Choroid plexus epithelial cell (primary cell): ENCODE results near the gene CEP72.

Experiments
- DNase-seq: peaks from one replicate; pipeline ENCODE4 v3.0.0-alpha.2; 2010; ENCODE audit warnings: low read depth
- H3K4me3 ChIP-seq: 2 replicates; pipeline ENCODE4 v1.5.1; 2011; ENCODE audit warnings: low read depth, mild to moderate bottlenecking, control low read depth, low read length, moderate library complexity
- CTCF ChIP-seq: conservative IDR thresholded peaks from 2 replicates; pipeline ENCODE4 v1.5.1; 2011; ENCODE audit warnings: low read depth, mild to moderate bottlenecking, control low read depth, inconsistent platforms, low read length, moderate library complexity

The CEP72 gene

GRCh38 chr5:639253-639530 lies 27.1 kb downstream of the CEP72 start:
- H3K4me3 ChIP-seq = no peak overlapping the region
- DNase-seq = no peak
- TF ChIP-seq CTCF = no peak

- H3K4me3 ChIP-seq = no peak overlapping the region
- no peak for TF ChIP-seq CTCF
- DNase-seq = no peak
Observed at GRCh38 chr5:639584-640213, 27.6 kb downstream of the CEP72 start.

GRCh38 chr5:640461-641330 lies 28.6 kb downstream of the CEP72 start:
- no peak overlapping the region for H3K4me3 ChIP-seq
- DNase-seq = no peak

GRCh38 chr5:641331-641765 lies 29.2 kb downstream of the CEP72 start:
- no peak for DNase-seq
- H3K4me3 ChIP-seq = no peak overlapping the region
- TF ChIP-seq CTCF = no peak

More at GRCh38 chr5:640461-641330, 28.6 kb downstream of the CEP72 start:
- no peak for TF ChIP-seq CTCF

- no peak for TF ChIP-seq CTCF
- no peak for DNase-seq
- H3K4me3 ChIP-seq = no peak overlapping the region
Observed at GRCh38 chr5:642481-642880, 30.3 kb downstream of the CEP72 start.

GRCh38 chr5:643351-643801 lies 31.2 kb downstream of the CEP72 start:
- no peak for DNase-seq
- TF ChIP-seq CTCF = no peak
- no peak overlapping the region for H3K4me3 ChIP-seq
